Spleen (tissue), 11 donors: ENCODE data around the gene CCDC78. TPM values are rescaled to one million over a fixed set of nuclear protein-coding genes. Genes with fewer than 3 reads are reported as not detected.

Experiments used
- DNase-seq: peaks from one replicate; pipeline ENCODE4 v3.0.0-alpha.2; 2020
- H3K27ac ChIP-seq, 8 donors: fragments of 200-600 bp; sonication (generic) in 7 of 8; 1 replicate in 4 of 8; 2 replicates in 4 of 8; pipeline versions ENCODE4 v1.5.0 to v1.8.0; 2016 to 2021; ENCODE audit warnings: inconsistent platforms in 4 of 8, mild to moderate bottlenecking in 4 of 8, moderate library complexity in 1 of 8
- H3K27me3 ChIP-seq, 7 donors: fragments of 200-600 bp; sonication (generic) in 6 of 7; replicated peaks in 1 of 7; 1 replicate in 4 of 7; 2 replicates in 3 of 7; pipeline versions ENCODE4 v1.5.0 to v1.8.0; 2016 to 2021; ENCODE audit warnings: inconsistent platforms in 3 of 7, mild to moderate bottlenecking in 1 of 7
- H3K36me3 ChIP-seq, 6 donors: fragments of 200-600 bp; sonication (generic) in 5 of 6; 1 replicate in 4 of 6; 2 replicates in 2 of 6; pipeline versions ENCODE4 v1.5.0 to v1.8.0; 2016 to 2021; ENCODE audit warnings: inconsistent platforms in 2 of 6
- H3K4me1 ChIP-seq, 6 donors: fragments of 200-600 bp; sonication (generic) in 5 of 6; 1 replicate in 3 of 6; 2 replicates in 3 of 6; pipeline versions ENCODE4 v1.5.0 to v1.8.0; 2016 to 2021; ENCODE audit warnings: inconsistent platforms in 3 of 6
- H3K4me3 ChIP-seq, 8 donors: fragments of 200-600 bp; sonication (generic) in 7 of 8; 1 replicate in 4 of 8; 2 replicates in 4 of 8; pipeline versions ENCODE4 v1.5.0 to v1.8.0; 2016 to 2021; ENCODE audit warnings: inconsistent platforms in 4 of 8, mild to moderate bottlenecking in 4 of 8, moderate library complexity in 2 of 8
- H3K9me3 ChIP-seq, 8 donors: fragments of 200-600 bp; sonication (generic) in 7 of 8; 1 replicate in 4 of 8; 2 replicates in 4 of 8; pipeline versions ENCODE4 v1.5.0 to v1.8.0; 2016 to 2021; ENCODE audit warnings: inconsistent platforms in 4 of 8
- CTCF ChIP-seq, 11 experiments: fragments of 200-600 bp in 7 of 11; fragments of 450-650 bp in 4 of 11; sonication (generic) in 4 of 11; IDR thresholded peaks in 8 of 11; conservative IDR thresholded peaks in 3 of 11; 1 replicate in 7 of 11; 2 replicates in 4 of 11; pipeline versions ENCODE4 v1.4.0 to v1.8.0; 2016 to 2021; ENCODE audit warnings: antibody characterized with exemption in 11 of 11, inconsistent platforms in 4 of 11, mild to moderate bottlenecking in 1 of 11
- POLR2A ChIP-seq, 3 donors: fragments of 450-650 bp; IDR thresholded peaks; one replicate each; pipeline ENCODE4 v1.5.1; 2017; ENCODE audit warnings: antibody characterized with exemption in 3 of 3, mild to moderate bottlenecking in 1 of 3
- POLR2AphosphoS5 ChIP-seq, 3 donors: sonication (generic); formaldehyde crosslinking; IDR thresholded peaks; one replicate each; pipeline ENCODE4 v1.5.1; 2017; ENCODE audit warnings: antibody characterized with exemption in 3 of 3
- WGBS, 5 donors: extraction: QIAGEN DNeasy Blood & Tissue Kit in 3 of 5; methylation state at CpG; one replicate each; pipeline versions ENCODE4 v1.1.5 to v1.1.7; 2013 to 2018; 5-methylcytosine and 5-hydroxymethylcytosine counted together
- intact Hi-C: fragments of 100-400 bp; cut with DNase I; formaldehyde crosslinking; loops from one replicate; pipeline ENCODE4 v1.15.0; 2023; ENCODE audit warnings: low total_unique reads
- polyA plus RNA-seq, 3 donors: library from polyadenylated mRNA; stranded (reverse); fragments of 200-250 nt; gene quantifications; one replicate each; pipeline ENCODE4 v1.2.1, GENCODE V29; 2013
- total RNA-seq, 7 donors: library from RNA; depleted of rRNA in 3 of 7; stranded (reverse); fragments of >200 nt in 3 of 7; fragmentation: NEBNext Ultra II Directional in 4 of 7; extraction: Animal tissue kit (Norgen Biotek cat#: 25700) in 4 of 7; gene quantifications; one replicate each; pipeline versions ENCODE4 v1.1.0 to v1.2.1, GENCODE V29; 2016 to 2021
- donor health status: healthy with polysubstance abuse.
- donor health status: DM: no; HTN: no; CAD: no; lungs with moderate emphysema.
- donor health status: DM: no; HTN: no; CAD: no.
- donor health status: Bipolar disorder and iron deficiency.
- donor health status: healthy.
- donor health status: DM: no; HTN: no; CAD: no.
- donor health status: DM: yes; HTN: yes; CAD: no.

The CCDC78 gene
- total and polyA plus RNA-seq, 10 donors: 2.9 to 23.7 (median 7.2) TPM

- no peak overlapping the region for H3K27ac ChIP-seq
- H3K4me1 ChIP-seq: peaks cover 17 to 79% (median 59%) of the 10 kb centered on the region in 6 donors
- no peak overlapping the region for H3K4me3 ChIP-seq
- TF ChIP-seq POLR2AphosphoS5 (IDR thresholded peaks at IDR 0.05) (no peak), CTCF (IDR thresholded peaks at IDR 0.05 in 8 of 11, conservative IDR thresholded peaks at IDR 0.05 in 3 of 11) (no peak), POLR2A (IDR thresholded peaks at IDR 0.05) (no peak)
- H3K36me3 ChIP-seq: peaks cover 0 to 22% (median 0%) of the 10 kb centered on the region in 6 donors
- peaks cover 0 to 42% (median 18%) of the 10 kb centered on the region in 7 donors for H3K27me3 ChIP-seq
- intact Hi-C loops: no loop called here
- no peak for DNase-seq
- WGBS, 5 donors: 32 to 81% (median 72%) methylated on average over 2 to 7 of the region's 7 CpGs
- H3K9me3 ChIP-seq: no peaks in the 10 kb centered on the region
Measured at GRCh38 chr16:725041-725376, 1.2 kb downstream of the CCDC78 start.

- no peak for DNase-seq
- peaks cover 0 to 42% (median 18%) of the 10 kb centered on the region in 7 donors for H3K27me3 ChIP-seq
- H3K4me3 ChIP-seq: no peak overlapping the region
- no peaks in the 10 kb centered on the region for H3K9me3 ChIP-seq
- 72 to 91% (median 77%) methylated on average over 6 to 29 of the region's 29 CpGs for WGBS, 5 donors
- peaks cover 0 to 16% (median 0%) of the 10 kb centered on the region in 6 donors for H3K36me3 ChIP-seq
- intact Hi-C loops: no loop called here
- peaks cover 22 to 85% (median 64%) of the 10 kb centered on the region in 6 donors for H3K4me1 ChIP-seq
- H3K27ac ChIP-seq: no peak overlapping the region
- TF ChIP-seq POLR2AphosphoS5 (IDR thresholded peaks at IDR 0.05): peak in 1 of 3 donors; percentile 39
- TF ChIP-seq CTCF (IDR thresholded peaks at IDR 0.05 in 8 of 11, conservative IDR thresholded peaks at IDR 0.05 in 3 of 11): no peak
Measured at GRCh38 chr16:724188-725040, 1.8 kb downstream of the CCDC78 start.

GRCh38 chr16:723695-724094 lies 2.5 kb downstream of the CCDC78 start:
- H3K4me3 ChIP-seq: no peak overlapping the region
- no peak for DNase-seq
- H3K27ac ChIP-seq: no peak overlapping the region
- 40 to 90% (median 76%) methylated on average over 2 to 9 of the region's 9 CpGs for WGBS, 5 donors
- intact Hi-C loops: no loop called here
- TF ChIP-seq POLR2AphosphoS5 (IDR thresholded peaks at IDR 0.05) (no peak), POLR2A (IDR thresholded peaks at IDR 0.05) (no peak), CTCF (IDR thresholded peaks at IDR 0.05 in 8 of 11, conservative IDR thresholded peaks at IDR 0.05 in 3 of 11) (no peak)
- H3K36me3 ChIP-seq: peaks cover 0 to 12% (median 0%) of the 10 kb centered on the region in 6 donors
- peaks cover 0 to 35% (median 18%) of the 10 kb centered on the region in 7 donors for H3K27me3 ChIP-seq
- peaks cover 24 to 83% (median 61%) of the 10 kb centered on the region in 6 donors for H3K4me1 ChIP-seq
- H3K9me3 ChIP-seq: no peaks in the 10 kb centered on the region
